Caco-2 (cell line): ENCODE measurements around the gene HHAT. TPM values are rescaled to one million over a fixed set of nuclear protein-coding genes. Genes with fewer than 3 reads are reported as not detected.

Experiments
- BruUV-seq: library from RNA; stranded (reverse); fragments of 400-500 nt; replicated peaks from 2 replicates; lab custom pipeline; 2021; lab: Mats Ljungman, UMichigan
- CTCF ChIA-PET: fragments of 300-600 bp; sonication (Branson Sonifier 250); formaldehyde crosslinking; loops from one replicate; lab custom pipeline; 2022; ENCODE audit warnings: antibody characterized with exemption; lab: Charles Lee
- POLR2A ChIA-PET: fragments of 300-600 bp; sonication (Branson Sonifier 250); formaldehyde crosslinking; loops from one replicate; lab custom pipeline; 2022; ENCODE audit warnings: antibody characterized with exemption; lab: Charles Lee
- DNase-seq, 2 experiments: peaks; one replicate each; pipeline versions ENCODE4 v3.0.0 to v3.0.0-alpha.2; 2020 to 2022
- H3K27me3 ChIP-seq: replicated peaks from 2 replicates; pipeline ENCODE4 v1.6.0; 2011; ENCODE audit warnings: low read length; ENCODE audit not compliant: control insufficient read depth, insufficient read depth
- H3K36me3 ChIP-seq: 2 replicates; pipeline ENCODE4 v1.5.1; 2011; ENCODE audit warnings: low read length; ENCODE audit not compliant: control insufficient read depth, insufficient read depth
- H3K4me1 ChIP-seq: fragments of 250-450 bp; sonication (Bioruptor Pico); 2 replicates; pipeline ENCODE4 v1.5.1; 2020; ENCODE audit warnings: mild to moderate bottlenecking
- H3K4me3 ChIP-seq: 2 replicates; pipeline ENCODE4 v1.5.1; 2011; ENCODE audit warnings: low read depth, mild to moderate bottlenecking, control low read depth, low read length
- H3K9me3 ChIP-seq: fragments of 250-450 bp; sonication (Bioruptor Pico); 2 replicates; pipeline ENCODE4 v1.5.1; 2020; ENCODE audit warnings: mild to moderate bottlenecking, moderate library complexity
- H3K27ac Mint-ChIP-seq: one replicate; pipeline ENCODE4 v1.8.0; 2022; ENCODE audit warnings: mixed read lengths; ENCODE audit not compliant: unreplicated experiment
- H3K27me3 Mint-ChIP-seq: one replicate; pipeline ENCODE4 v1.8.0; 2022; ENCODE audit warnings: mixed read lengths; ENCODE audit not compliant: insufficient read depth, unreplicated experiment
- H3K36me3 Mint-ChIP-seq: one replicate; pipeline ENCODE4 v1.8.0; 2022; ENCODE audit warnings: mild to moderate bottlenecking, mixed read lengths; ENCODE audit not compliant: insufficient read depth, unreplicated experiment
- H3K4me1 Mint-ChIP-seq: one replicate; pipeline ENCODE4 v1.8.0; 2022; ENCODE audit warnings: low read depth, mixed read lengths; ENCODE audit not compliant: unreplicated experiment
- H3K4me3 Mint-ChIP-seq: one replicate; pipeline ENCODE4 v1.8.0; 2022; ENCODE audit warnings: mild to moderate bottlenecking, moderate library complexity, mixed read lengths; ENCODE audit not compliant: unreplicated experiment
- H3K9me3 Mint-ChIP-seq: one replicate; pipeline ENCODE4 v1.8.0; 2022; ENCODE audit warnings: mixed read lengths; ENCODE audit not compliant: unreplicated experiment
- CTCF ChIP-seq, 2 experiments: fragments of 200-600 bp in 1 of 2; IDR thresholded peaks; 1 replicate in 1 of 2; 2 replicates in 1 of 2; pipeline versions ENCODE4 v1.5.1 to v1.8.0; 2011 to 2022; ENCODE audit warnings: antibody characterized with exemption in 1 of 2, control low read depth in 1 of 2, inconsistent platforms in 1 of 2, low read depth in 1 of 2, low read length in 1 of 2, mild to moderate bottlenecking in 1 of 2, moderate library complexity in 1 of 2; ENCODE audit not compliant: insufficient read depth in 1 of 2, severe bottlenecking in 1 of 2, unreplicated experiment in 1 of 2
- intact Hi-C: fragments of 100-400 bp; cut with micrococcal nuclease; formaldehyde crosslinking; loops from one replicate; pipeline ENCODE4 v1.10.0; 2022; ENCODE audit not compliant: unreplicated experiment
- total RNA-seq: library from RNA; stranded (reverse); gene quantifications from 2 replicates; pipeline ENCODE4 v1.2.3, GENCODE V29; 2022

HHAT gene
- total RNA-seq, 1 experiment from 2014 or later, result 3.9 TPM

GRCh38 chr1:210302501-210302900, 26.2 kb upstream of the HHAT start:
- Histone ChIP-seq H3K27me3 (no peaks in the 10 kb centered on the region; the same call in 1 of the 2 replicates), H3K4me1 (no peaks in the 10 kb centered on the region), H3K4me3 (no peak overlapping the region), H3K36me3 (no peaks in the 10 kb centered on the region), H3K9me3 (no peaks in the 10 kb centered on the region)
- DNase-seq, result no peak
- ChIA-PET POLR2A (no interaction called here), CTCF (interaction anchor here (0.6 kb wide), 1 partner anchor 10 kb away, joined by 3 read pairs; no protein-coding TSS in a partner anchor)
- no TSS peak for BruUV-seq
- no peak for TF ChIP-seq CTCF (IDR thresholded peaks at IDR 0.05; ENCODE audit: insufficient read depth in 1 of 2, low read depth in 1 of 2, low read length in 1 of 2, severe bottlenecking in 1 of 2, unreplicated experiment in 1 of 2)
- Mint-ChIP-seq H3K9me3 (no peaks in the 10 kb centered on the region), H3K4me1 (no peaks in the 10 kb centered on the region), H3K27me3 (no peaks in the 10 kb centered on the region), H3K4me3 (no peak overlapping the region), H3K36me3 (no peaks in the 10 kb centered on the region), H3K27ac (no peak overlapping the region)
- intact Hi-C loops, result no loop called here

DNA sequence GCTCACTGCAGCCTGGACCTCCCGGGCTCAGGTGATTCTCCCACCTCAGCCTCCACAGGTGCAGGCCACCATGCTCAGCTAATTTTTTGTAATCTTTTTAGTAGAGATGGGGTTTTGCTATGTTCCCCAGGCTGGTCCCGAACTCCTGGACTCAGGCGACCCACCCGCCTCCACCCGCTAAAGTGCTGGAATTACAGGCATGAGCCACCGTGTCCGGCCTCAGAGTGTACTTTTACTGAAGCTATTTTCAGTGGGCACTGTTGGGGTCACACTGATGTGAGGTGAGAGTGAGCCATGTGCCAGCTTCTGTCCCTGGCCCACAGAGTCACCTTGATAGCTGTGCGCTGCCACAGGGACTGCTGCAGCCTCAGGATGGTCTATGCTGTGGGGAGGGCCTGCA, 25.3 kb upstream of the HHAT start:
- no peak overlapping the region for H3K27ac Mint-ChIP-seq
- H3K4me3 Mint-ChIP-seq, result no peak overlapping the region
- BruUV-seq, result no TSS peak
- no peaks in the 10 kb centered on the region; the same call in 1 of the 2 replicates for H3K27me3 ChIP-seq
- H3K27me3 Mint-ChIP-seq, result no peaks in the 10 kb centered on the region
- H3K4me3 ChIP-seq, result no peak overlapping the region
- CTCF ChIA-PET, result no interaction called here
- no peak for DNase-seq
- no peaks in the 10 kb centered on the region for H3K36me3 Mint-ChIP-seq
- H3K9me3 ChIP-seq, result no peaks in the 10 kb centered on the region
- no peaks in the 10 kb centered on the region for H3K4me1 Mint-ChIP-seq
- no peaks in the 10 kb centered on the region for H3K9me3 Mint-ChIP-seq
- POLR2A ChIA-PET, result interaction anchor here (0.6 kb wide), 1 partner anchor 45 kb away, joined by 4 read pairs; no protein-coding TSS in a partner anchor
- intact Hi-C loops, result no loop called here
- no peaks in the 10 kb centered on the region for H3K36me3 ChIP-seq
- no peak for TF ChIP-seq CTCF (IDR thresholded peaks at IDR 0.05; ENCODE audit: insufficient read depth in 1 of 2, low read depth in 1 of 2, low read length in 1 of 2, severe bottlenecking in 1 of 2, unreplicated experiment in 1 of 2)
- H3K4me1 ChIP-seq, result no peaks in the 10 kb centered on the region

- peak overlapping the region; percentile 37 for H3K27ac Mint-ChIP-seq
- ChIA-PET CTCF (interaction anchor here (0.6 to 1.4 kb wide), 10 partner anchors 18 to 450 kb away, joined by 3 to 13 read pairs (median 4); no protein-coding TSS in a partner anchor), POLR2A (no interaction called here)
- no peak for TF ChIP-seq CTCF (IDR thresholded peaks at IDR 0.05; ENCODE audit: insufficient read depth in 1 of 2, low read depth in 1 of 2, low read length in 1 of 2, severe bottlenecking in 1 of 2, unreplicated experiment in 1 of 2)
- H3K4me1 Mint-ChIP-seq, result peaks cover 6% of the 10 kb centered on the region
- Histone ChIP-seq H3K4me3 (no peak overlapping the region), H3K9me3 (no peaks in the 10 kb centered on the region), H3K4me1 (no peaks in the 10 kb centered on the region), H3K36me3 (no peaks in the 10 kb centered on the region), H3K27me3 (no peaks in the 10 kb centered on the region)
- H3K27me3 Mint-ChIP-seq, result peaks cover 4% of the 10 kb centered on the region
- DNase-seq, result no peak
- H3K9me3 Mint-ChIP-seq, result no peaks in the 10 kb centered on the region
- intact Hi-C loops, result loop anchor here (1.0 to 2.0 kb wide), 6 partner anchors 18 to 450 kb away; no protein-coding TSS in a partner anchor
- H3K4me3 Mint-ChIP-seq, result peak overlapping the region; percentile 85
- H3K36me3 Mint-ChIP-seq, result peaks cover 6% of the 10 kb centered on the region
- BruUV-seq, result no TSS peak
Observed at GRCh38 chr1:210310562-210311153, 18.0 kb upstream of the HHAT start.
